ENCODE data around the gene RAB11FIP4. TPM values are rescaled to one million over a fixed set of nuclear protein-coding genes. Genes with fewer than 3 reads are reported as not detected.

RAB11FIP4 gene
- total and polyA plus RNA-seq, 10 of the 15 experiments (the other 5 are each of a cell fraction or from before 2014, with no cell fraction given), result 1.4 to 27.0 (median 17.6) TPM

DNA sequence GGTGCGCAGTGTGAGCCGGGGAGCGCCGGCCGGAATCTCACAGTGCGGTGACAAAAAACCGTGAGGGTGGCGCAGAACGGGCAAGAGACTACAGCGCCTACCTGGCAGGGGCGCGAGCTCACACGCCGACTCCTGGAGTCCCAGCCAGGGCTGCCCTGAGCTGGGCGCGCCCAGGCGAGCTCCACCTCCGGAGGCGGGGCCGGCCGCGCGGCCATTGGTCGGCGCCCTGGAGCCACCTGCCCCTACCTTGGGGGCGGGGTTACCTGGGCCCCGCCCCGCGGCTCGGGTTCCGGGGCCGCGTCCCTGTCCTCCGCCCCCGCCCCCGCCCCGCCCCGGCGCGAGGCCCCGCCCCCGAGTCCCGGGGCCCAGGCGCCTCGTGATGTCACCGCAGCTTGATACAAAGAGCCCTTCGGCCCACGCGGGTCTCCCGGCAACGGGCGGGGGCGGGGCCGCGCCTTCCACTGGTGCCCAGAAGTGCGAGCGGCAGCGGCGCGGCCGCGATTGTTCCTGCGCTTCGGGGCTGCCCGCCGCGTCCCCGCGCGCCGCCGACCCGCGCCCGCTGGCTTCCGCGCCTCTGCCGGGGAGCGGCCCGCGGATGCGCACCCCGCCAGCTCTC, 96.3 kb downstream of the RAB11FIP4 start (continued):
- TF ChIP-seq, protein P1, sequence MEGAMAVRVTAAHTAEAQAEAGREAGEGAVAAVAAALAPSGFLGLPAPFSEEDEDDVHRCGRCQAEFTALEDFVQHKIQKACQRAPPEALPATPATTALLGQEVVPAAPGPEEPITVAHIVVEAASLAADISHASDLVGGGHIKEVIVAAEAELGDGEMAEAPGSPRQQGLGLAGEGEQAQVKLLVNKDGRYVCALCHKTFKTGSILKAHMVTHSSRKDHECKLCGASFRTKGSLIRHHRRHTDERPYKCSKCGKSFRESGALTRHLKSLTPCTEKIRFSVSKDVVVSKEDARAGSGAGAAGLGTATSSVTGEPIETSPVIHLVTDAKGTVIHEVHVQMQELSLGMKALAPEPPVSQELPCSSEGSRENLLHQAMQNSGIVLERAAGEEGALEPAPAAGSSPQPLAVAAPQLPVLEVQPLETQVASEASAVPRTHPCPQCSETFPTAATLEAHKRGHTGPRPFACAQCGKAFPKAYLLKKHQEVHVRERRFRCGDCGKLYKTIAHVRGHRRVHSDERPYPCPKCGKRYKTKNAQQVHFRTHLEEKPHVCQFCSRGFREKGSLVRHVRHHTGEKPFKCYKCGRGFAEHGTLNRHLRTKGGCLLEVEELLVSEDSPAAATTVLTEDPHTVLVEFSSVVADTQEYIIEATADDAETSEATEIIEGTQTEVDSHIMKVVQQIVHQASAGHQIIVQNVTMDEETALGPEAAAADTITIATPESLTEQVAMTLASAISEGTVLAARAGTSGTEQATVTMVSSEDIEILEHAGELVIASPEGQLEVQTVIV (IDR thresholded peaks at IDR 0.05; ENCODE audit: borderline replicate concordance, partially characterized antibody), result no peak
- TF ChIP-seq FOXM1 (IDR thresholded peaks at IDR 0.05; ENCODE audit: low read depth, low read length), result no peak
- TF ChIP-seq, protein P2, sequence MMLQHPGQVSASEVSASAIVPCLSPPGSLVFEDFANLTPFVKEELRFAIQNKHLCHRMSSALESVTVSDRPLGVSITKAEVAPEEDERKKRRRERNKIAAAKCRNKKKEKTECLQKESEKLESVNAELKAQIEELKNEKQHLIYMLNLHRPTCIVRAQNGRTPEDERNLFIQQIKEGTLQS (IDR thresholded peaks at IDR 0.05; ENCODE audit: borderline replicate concordance, extremely low read depth, low read depth, low read length), result no peak
- TF ChIP-seq MEF2B (IDR thresholded peaks at IDR 0.05; ENCODE audit: partially characterized antibody, poor library complexity, severe bottlenecking), result no peak
- no peak for TF ChIP-seq CBX3 (IDR thresholded peaks at IDR 0.05; ENCODE audit: borderline replicate concordance, low read depth)
- TF ChIP-seq RB1 (IDR thresholded peaks at IDR 0.05; ENCODE audit: borderline replicate concordance), result no peak; the same call in 1 of the 2 replicates
- TF ChIP-seq, protein P3, sequence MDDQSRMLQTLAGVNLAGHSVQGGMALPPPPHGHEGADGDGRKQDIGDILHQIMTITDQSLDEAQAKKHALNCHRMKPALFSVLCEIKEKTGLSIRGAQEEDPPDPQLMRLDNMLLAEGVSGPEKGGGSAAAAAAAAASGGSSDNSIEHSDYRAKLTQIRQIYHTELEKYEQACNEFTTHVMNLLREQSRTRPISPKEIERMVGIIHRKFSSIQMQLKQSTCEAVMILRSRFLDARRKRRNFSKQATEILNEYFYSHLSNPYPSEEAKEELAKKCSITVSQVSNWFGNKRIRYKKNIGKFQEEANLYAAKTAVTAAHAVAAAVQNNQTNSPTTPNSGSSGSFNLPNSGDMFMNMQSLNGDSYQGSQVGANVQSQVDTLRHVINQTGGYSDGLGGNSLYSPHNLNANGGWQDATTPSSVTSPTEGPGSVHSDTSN (IDR thresholded peaks at IDR 0.05; ENCODE audit: insufficient replicate concordance, low read depth, low read length), result no peak
- TF ChIP-seq, protein P4, sequence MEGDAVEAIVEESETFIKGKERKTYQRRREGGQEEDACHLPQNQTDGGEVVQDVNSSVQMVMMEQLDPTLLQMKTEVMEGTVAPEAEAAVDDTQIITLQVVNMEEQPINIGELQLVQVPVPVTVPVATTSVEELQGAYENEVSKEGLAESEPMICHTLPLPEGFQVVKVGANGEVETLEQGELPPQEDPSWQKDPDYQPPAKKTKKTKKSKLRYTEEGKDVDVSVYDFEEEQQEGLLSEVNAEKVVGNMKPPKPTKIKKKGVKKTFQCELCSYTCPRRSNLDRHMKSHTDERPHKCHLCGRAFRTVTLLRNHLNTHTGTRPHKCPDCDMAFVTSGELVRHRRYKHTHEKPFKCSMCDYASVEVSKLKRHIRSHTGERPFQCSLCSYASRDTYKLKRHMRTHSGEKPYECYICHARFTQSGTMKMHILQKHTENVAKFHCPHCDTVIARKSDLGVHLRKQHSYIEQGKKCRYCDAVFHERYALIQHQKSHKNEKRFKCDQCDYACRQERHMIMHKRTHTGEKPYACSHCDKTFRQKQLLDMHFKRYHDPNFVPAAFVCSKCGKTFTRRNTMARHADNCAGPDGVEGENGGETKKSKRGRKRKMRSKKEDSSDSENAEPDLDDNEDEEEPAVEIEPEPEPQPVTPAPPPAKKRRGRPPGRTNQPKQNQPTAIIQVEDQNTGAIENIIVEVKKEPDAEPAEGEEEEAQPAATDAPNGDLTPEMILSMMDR (IDR thresholded peaks at IDR 0.05 in 2 of 3, conservative IDR thresholded peaks at IDR 0.05 in 1 of 3; ENCODE audit: control insufficient read depth in 2 of 3, extremely low read depth in 1 of 3, insufficient read depth in 1 of 3, low read depth in 3 of 3, low read length in 3 of 3), result peak in 1 of 3 experiments; percentile 18; a peak in 1 of 6 replicates
- no peak for TF ChIP-seq SREBF2 (IDR thresholded peaks at IDR 0.05; ENCODE audit: low read length)
- TF ChIP-seq GABPA (IDR thresholded peaks at IDR 0.05; ENCODE audit: low read depth), result no peak
- no peak for TF ChIP-seq SUPT20H (IDR thresholded peaks at IDR 0.05; ENCODE audit: borderline replicate concordance, control insufficient read depth, low read depth, low read length)
- TF ChIP-seq, protein P5, sequence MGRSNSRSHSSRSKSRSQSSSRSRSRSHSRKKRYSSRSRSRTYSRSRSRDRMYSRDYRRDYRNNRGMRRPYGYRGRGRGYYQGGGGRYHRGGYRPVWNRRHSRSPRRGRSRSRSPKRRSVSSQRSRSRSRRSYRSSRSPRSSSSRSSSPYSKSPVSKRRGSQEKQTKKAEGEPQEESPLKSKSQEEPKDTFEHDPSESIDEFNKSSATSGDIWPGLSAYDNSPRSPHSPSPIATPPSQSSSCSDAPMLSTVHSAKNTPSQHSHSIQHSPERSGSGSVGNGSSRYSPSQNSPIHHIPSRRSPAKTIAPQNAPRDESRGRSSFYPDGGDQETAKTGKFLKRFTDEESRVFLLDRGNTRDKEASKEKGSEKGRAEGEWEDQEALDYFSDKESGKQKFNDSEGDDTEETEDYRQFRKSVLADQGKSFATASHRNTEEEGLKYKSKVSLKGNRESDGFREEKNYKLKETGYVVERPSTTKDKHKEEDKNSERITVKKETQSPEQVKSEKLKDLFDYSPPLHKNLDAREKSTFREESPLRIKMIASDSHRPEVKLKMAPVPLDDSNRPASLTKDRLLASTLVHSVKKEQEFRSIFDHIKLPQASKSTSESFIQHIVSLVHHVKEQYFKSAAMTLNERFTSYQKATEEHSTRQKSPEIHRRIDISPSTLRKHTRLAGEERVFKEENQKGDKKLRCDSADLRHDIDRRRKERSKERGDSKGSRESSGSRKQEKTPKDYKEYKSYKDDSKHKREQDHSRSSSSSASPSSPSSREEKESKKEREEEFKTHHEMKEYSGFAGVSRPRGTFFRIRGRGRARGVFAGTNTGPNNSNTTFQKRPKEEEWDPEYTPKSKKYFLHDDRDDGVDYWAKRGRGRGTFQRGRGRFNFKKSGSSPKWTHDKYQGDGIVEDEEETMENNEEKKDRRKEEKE (IDR thresholded peaks at IDR 0.05), result 0 out of 2 replicates have a peak, but pooled peaks have one; percentile 54
- TF ChIP-seq STAT3 (IDR thresholded peaks at IDR 0.05; ENCODE audit: low read depth, low read length), result no peak
- no peak for TF ChIP-seq EZH2 (IDR thresholded peaks at IDR 0.05; ENCODE audit: borderline replicate concordance, control insufficient read depth, low read depth, low read length)
